VCaP (cell line): ENCODE results near the gene ARSI.

Experiments used
- H3K27ac ChIP-seq: fragments of 450-650 bp; 2 replicates; pipeline ENCODE4 v1.5.1; 2017
- TF ChIP-seq, protein P1 (sequence below): fragments of 450-650 bp; conservative IDR thresholded peaks from 2 replicates; pipeline ENCODE4 v1.5.1; 2017; ENCODE audit warnings: mild to moderate bottlenecking, moderate library complexity

The ARSI gene

DNA sequence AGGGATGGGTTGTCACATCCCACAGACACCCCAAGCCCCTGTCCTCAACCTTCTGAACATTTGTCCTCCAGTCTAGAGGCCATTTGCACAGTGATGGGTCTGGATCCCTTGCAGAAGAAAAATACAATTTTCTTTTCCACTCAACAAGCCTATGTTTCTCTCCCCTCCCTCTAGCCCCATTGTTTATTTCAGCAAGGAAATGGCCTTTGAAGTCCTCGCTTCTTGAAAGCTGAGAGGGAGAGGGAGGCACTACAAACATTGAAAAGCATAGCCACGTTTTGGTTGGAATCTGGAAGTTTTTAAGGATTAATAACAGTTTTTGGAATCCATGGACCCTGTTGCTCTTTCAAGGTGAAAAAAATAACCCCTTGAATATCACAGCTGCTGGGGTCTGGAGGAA is 24.0 kb upstream of the ARSI start:
- TF ChIP-seq, protein P1, sequence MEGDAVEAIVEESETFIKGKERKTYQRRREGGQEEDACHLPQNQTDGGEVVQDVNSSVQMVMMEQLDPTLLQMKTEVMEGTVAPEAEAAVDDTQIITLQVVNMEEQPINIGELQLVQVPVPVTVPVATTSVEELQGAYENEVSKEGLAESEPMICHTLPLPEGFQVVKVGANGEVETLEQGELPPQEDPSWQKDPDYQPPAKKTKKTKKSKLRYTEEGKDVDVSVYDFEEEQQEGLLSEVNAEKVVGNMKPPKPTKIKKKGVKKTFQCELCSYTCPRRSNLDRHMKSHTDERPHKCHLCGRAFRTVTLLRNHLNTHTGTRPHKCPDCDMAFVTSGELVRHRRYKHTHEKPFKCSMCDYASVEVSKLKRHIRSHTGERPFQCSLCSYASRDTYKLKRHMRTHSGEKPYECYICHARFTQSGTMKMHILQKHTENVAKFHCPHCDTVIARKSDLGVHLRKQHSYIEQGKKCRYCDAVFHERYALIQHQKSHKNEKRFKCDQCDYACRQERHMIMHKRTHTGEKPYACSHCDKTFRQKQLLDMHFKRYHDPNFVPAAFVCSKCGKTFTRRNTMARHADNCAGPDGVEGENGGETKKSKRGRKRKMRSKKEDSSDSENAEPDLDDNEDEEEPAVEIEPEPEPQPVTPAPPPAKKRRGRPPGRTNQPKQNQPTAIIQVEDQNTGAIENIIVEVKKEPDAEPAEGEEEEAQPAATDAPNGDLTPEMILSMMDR: no peak
- no peak overlapping the region for H3K27ac ChIP-seq

DNA sequence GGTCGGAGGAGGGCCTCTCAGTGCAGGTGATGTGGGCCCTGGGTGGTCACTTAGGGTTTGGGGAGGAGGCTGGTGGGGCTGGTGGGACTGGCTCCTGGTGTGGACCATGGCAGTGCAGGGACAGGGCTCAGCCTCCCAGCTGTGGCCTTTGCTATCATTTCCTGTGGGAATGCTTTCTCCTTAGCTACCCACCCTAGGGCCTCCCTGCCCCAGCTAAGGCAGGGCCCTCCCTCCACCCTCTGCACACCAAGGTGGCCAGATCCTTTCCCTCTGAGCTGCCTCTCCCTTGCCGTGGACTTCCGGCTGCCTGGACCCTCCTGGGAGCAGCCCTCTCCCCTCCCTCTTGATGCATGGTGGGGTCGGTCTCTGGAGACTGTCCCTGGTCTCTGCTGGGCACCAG is 22.7 kb upstream of the ARSI start:
- TF ChIP-seq, protein P1: no peak
- no peak overlapping the region for H3K27ac ChIP-seq

DNA sequence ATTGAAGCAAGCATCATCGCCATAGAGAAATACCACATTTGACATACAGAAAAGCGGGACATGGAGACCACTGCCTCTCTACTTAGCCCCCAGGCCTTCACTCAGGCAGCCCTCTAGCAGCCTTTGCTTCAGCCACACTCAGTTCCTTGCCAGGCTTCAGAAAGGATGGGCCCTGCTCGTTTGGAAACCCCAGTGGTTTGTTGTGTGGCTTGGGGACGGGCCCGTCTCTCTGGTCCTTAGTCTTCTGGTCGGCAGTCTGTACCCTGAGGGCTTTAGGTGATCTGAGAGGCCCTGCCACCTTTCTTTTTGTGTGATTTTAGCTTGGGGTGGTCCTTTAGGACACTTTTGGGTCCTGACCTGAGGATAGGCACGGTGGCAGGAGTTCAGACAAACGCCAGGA is 21.1 kb upstream of the ARSI start:
- H3K27ac ChIP-seq: no peak overlapping the region
- TF ChIP-seq, protein P1: no peak

DNA sequence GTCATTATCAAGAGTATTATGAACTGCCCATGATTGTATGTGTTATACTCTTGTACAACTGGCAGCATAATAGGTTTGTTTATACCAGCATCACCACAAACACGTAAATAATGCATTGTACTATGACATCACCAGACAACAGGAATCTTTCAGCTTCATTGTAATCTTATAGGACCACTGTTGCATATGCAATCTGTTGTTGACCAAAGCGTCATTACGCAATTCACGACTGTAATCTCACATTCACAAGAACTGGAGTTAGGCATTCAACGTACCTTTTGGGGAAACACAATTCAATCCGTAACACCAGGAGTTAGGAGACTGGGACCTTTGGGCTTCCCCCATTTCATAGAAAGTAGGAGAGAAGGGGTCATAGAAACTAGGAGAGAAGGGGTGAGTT is 20.4 kb upstream of the ARSI start:
- TF ChIP-seq, protein P1: no peak
- no peak overlapping the region for H3K27ac ChIP-seq

DNA sequence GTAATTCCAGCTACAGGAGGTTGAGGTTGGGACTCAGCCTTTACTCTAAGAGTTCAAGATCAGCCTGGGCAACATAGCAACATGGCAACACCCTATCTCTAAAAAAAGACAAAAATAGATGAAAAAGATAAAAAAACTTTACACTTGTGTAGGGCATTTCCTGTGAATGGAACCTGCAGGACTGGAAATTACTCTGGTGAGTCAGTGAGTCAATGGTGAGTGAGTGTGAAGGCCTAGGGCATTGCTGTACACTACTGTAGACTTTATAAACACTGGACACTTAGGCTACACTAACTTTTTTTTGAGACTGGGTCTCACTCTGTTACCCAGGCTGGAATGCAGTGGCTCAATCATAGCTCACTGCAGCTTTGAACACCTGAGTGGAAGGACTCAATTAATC is 19.5 kb upstream of the ARSI start:
- TF ChIP-seq, protein P1: no peak
- no peak overlapping the region for H3K27ac ChIP-seq

DNA sequence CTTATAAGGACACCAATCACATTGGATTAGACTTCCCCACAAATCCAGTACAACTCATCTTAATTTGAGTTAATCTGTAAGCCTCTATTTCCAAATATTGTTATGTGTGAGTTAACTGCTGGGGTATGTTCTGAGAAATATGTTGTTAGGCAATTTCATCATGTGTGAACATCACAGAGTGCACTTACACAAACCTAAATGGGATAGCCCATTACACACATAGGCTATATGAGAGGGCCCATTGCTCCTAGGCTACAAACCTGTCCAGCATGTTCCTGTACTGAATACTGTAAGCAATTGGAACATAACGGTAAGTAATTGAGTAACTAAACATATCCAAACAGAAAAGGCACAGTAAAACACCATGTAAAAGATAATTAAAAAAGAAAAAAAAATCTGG is 19.1 kb upstream of the ARSI start:
- TF ChIP-seq, protein P1: no peak
- H3K27ac ChIP-seq: no peak overlapping the region

DNA sequence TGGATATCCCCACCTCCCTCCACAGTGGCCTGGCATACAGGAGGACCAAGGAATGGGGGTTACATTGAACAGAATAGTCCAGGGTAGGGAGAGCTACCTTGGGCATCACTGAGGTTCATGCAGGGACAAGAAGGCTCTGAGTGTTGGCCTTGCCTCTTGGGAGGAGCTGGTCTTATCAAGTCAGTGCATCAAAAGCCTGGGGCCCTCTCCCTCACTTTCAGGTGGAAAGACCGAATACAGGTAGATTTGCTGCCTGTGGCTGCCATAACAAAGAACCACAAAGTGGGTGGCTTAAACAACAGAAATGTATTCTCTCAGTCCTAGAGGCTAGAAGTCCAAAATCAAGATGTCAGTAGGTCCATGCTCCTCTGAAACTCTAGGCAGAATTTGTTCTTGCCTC is 18.5 kb upstream of the ARSI start:
- TF ChIP-seq, protein P1: no peak
- H3K27ac ChIP-seq: no peak overlapping the region
